Nephron progenitor cell (in vitro differentiated cells): Measurements from ENCODE around the gene ATP11A.
A peak's percentile ranks its signal among the peaks of the same experiment; 100 is the strongest.

Experiments
- DNase-seq: peaks from one replicate; pipeline ENCODE4 v3.0.0; 2021
- H3K27ac Mint-ChIP-seq: 2 replicates; pipeline ENCODE4 v1.8.0; 2021; ENCODE audit warnings: mild to moderate bottlenecking, moderate library complexity, mixed read lengths
- H3K27me3 Mint-ChIP-seq: 2 replicates; pipeline ENCODE4 v1.8.0; 2021; ENCODE audit warnings: mild to moderate bottlenecking, low read depth, mixed read lengths; ENCODE audit not compliant: poor library complexity
- H3K36me3 Mint-ChIP-seq: 2 replicates; pipeline ENCODE4 v1.8.0; 2021; ENCODE audit warnings: low read depth, mixed read lengths
- H3K4me1 Mint-ChIP-seq: 2 replicates; pipeline ENCODE4 v1.8.0; 2021; ENCODE audit warnings: mixed read lengths
- H3K4me3 Mint-ChIP-seq: 2 replicates; pipeline ENCODE4 v1.8.0; 2021; ENCODE audit warnings: mild to moderate bottlenecking, moderate library complexity, mixed read lengths
- H3K9me3 Mint-ChIP-seq: 2 replicates; pipeline ENCODE4 v1.8.0; 2021; ENCODE audit warnings: mild to moderate bottlenecking, moderate library complexity, mixed read lengths
- TF ChIP-seq, protein P1 (sequence below): fragments of 200-600 bp; sonication (generic); IDR thresholded peaks from 2 replicates; pipeline ENCODE4 v1.5.0; 2021; ENCODE audit warnings: antibody characterized with exemption

ATP11A gene

DNA sequence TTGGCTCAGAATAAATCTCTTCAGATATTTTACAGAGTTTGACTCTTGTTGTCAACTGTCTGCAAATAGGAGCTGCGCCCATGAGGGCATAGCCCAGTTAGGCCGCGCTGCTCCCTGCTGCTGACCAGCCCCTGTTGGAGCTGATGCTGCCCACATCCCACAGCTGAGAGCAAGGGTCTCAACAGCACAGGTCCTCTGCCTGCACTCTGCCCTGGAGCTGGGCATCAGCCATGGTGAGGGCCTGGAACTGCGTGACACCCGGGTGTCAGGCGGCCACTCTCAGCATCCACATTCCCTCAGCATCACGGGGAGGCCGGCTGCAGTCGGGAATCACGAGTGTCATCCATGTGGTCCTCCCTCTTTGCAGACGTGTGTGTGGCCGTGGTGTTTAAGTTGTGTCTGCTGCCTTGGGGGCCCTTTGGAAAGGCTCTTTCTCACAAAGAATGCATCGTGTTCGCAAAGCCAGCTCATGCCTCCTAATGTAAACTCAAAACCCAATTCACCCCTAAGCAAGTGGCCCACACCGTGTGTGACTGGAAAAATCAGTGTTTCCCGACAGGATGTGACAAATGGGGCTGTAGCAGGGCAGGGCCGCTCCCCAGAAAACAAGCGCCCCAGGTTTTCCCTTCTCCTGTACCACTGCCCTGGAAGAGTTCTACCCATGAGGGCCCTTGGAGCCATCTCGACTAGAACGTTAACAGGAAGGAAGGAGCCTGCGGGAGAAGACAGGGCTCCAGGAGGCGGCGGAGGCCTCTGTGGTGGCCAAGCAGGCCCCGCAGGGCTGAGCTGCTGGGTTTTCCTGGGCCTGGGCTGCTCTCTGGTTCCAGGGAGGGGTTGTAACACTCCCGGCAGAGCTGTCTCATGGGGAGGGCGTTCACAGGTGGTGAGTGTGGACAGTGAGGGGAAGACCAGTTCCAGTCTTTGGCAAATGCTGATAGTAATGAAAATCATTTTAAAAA is 20.3 kb downstream of the ATP11A start:
- Mint-ChIP-seq H3K9me3 (peaks cover 16% of the 10 kb centered on the region), H3K4me3 (peak overlapping the region; percentile 23), H3K27ac (peak overlapping the region; percentile 78), H3K27me3 (peaks cover 3% of the 10 kb centered on the region), H3K4me1 (peaks cover 74% of the 10 kb centered on the region), H3K36me3 (peaks cover 46% of the 10 kb centered on the region)
- no peak for DNase-seq
- TF ChIP-seq, protein P1, sequence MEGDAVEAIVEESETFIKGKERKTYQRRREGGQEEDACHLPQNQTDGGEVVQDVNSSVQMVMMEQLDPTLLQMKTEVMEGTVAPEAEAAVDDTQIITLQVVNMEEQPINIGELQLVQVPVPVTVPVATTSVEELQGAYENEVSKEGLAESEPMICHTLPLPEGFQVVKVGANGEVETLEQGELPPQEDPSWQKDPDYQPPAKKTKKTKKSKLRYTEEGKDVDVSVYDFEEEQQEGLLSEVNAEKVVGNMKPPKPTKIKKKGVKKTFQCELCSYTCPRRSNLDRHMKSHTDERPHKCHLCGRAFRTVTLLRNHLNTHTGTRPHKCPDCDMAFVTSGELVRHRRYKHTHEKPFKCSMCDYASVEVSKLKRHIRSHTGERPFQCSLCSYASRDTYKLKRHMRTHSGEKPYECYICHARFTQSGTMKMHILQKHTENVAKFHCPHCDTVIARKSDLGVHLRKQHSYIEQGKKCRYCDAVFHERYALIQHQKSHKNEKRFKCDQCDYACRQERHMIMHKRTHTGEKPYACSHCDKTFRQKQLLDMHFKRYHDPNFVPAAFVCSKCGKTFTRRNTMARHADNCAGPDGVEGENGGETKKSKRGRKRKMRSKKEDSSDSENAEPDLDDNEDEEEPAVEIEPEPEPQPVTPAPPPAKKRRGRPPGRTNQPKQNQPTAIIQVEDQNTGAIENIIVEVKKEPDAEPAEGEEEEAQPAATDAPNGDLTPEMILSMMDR, result no peak

GRCh38 chr13:112710855-112711527 is 21.2 kb downstream of the ATP11A start:
- Mint-ChIP-seq H3K9me3 (peaks cover 23% of the 10 kb centered on the region), H3K27me3 (no peaks in the 10 kb centered on the region), H3K4me3 (peak overlapping the region; percentile 60), H3K27ac (peak overlapping the region; percentile 90), H3K4me1 (peaks cover 73% of the 10 kb centered on the region), H3K36me3 (peaks cover 44% of the 10 kb centered on the region)
- TF ChIP-seq, protein P1, result no peak
- DNase-seq, result no peak

GRCh38 chr13:112711528-112712265 is 21.9 kb downstream of the ATP11A start:
- DNase-seq, result peak; percentile 45
- H3K27ac Mint-ChIP-seq, result peak overlapping the region; percentile 90
- H3K9me3 Mint-ChIP-seq, result peaks cover 23% of the 10 kb centered on the region
- H3K27me3 Mint-ChIP-seq, result no peaks in the 10 kb centered on the region
- H3K4me1 Mint-ChIP-seq, result peaks cover 76% of the 10 kb centered on the region
- H3K4me3 Mint-ChIP-seq, result peak overlapping the region; percentile 60
- peaks cover 39% of the 10 kb centered on the region for H3K36me3 Mint-ChIP-seq
- TF ChIP-seq, protein P1, result no peak

DNA sequence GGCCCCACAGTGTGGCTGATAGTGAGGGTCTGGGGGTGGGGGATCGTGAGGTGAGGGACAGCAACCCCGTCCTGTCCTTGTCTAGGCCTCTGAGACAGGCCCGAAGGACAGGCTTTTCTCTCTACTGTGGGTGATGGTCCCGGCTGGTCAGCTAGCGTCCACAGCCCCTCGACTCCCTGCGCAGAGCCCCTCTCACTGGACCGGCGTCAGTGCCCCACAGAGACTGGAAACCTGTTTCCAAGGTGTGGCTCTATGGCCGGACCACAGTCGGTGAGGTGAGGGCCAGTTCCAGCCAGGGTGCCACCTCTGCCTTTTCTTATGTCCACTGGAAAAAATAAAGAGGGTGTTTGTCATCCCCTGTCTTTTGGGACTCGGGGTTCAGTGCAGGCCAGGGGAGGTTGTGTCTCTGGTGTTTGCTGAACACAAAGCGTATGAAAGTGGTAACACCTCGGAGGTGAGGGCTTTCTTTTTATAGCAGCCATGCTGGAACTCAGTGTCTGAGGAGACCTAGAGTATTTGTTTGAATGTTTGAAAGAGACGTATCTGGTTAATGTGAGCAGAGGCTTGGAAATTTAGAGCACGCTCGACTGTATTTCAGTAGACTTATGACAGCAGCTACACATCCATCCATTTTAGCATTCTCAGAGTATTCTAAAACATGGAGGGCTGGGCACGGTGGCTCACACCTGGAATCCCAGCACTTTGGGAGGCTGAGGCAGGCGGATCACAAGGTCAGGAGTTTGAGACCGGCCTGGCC is 22.8 kb downstream of the ATP11A start:
- Mint-ChIP-seq H3K4me3 (no peak overlapping the region), H3K27ac (peak overlapping the region; percentile 90), H3K9me3 (peaks cover 23% of the 10 kb centered on the region), H3K36me3 (peaks cover 39% of the 10 kb centered on the region), H3K27me3 (no peaks in the 10 kb centered on the region), H3K4me1 (peaks cover 85% of the 10 kb centered on the region)
- DNase-seq, result no peak
- TF ChIP-seq, protein P1, result no peak

DNA sequence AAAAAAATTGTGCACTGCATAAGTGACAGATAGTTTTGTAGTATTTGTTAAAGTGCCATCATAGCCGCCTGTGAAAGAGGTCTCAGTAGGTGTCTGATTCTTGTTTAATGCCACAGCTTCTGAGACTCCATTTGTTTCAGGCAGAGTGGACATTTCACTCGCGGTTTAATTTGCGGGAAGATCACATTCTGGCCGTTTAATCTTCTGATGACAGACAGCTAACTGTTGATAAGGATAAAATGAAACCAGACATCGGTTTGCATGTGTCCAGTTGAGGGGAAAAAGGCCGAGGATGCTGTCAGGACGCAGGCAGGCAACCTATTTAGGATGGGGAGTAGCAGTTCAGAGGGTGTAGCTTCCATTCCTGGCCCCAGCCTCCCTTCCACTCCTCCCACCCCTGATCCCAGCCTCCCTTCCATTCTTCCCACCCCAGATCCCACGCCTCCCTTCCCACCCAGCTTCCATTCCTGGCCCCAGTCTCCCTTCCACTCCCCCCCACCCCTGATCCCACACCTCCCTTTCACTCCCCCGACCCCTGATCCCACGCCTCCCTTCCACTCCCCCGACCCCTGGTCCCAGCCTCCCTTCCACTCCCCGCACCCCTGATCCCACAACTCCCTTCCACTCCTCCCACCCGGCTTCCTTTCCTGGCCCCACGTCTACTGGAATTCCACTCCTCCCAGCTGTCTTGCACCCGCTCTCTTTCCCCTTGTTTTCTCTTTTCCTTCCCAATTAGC is 23.8 kb downstream of the ATP11A start:
- no peak for DNase-seq

More for the DNA sequence above, 23.8 kb downstream of the ATP11A start:
- Mint-ChIP-seq H3K36me3 (peaks cover 34% of the 10 kb centered on the region), H3K27ac (no peak overlapping the region), H3K9me3 (peaks cover 23% of the 10 kb centered on the region), H3K4me3 (no peak overlapping the region), H3K4me1 (peaks cover 85% of the 10 kb centered on the region), H3K27me3 (no peaks in the 10 kb centered on the region)
- TF ChIP-seq, protein P1, result no peak
